IMR-90 (cell line): ENCODE measurements around the gene NTN4. TPM values are rescaled to one million over a fixed set of nuclear protein-coding genes. Genes with fewer than 3 reads are reported as not detected.

ENCODE experiments used
- ATAC-seq: fragments of 200-7000 bp; cut with Tn5 transposase; 2 replicates; pipeline ENCODE4 v1.9.1; 2020; ENCODE audit warnings: low read depth, mild to moderate bottlenecking, moderate library complexity
- Bru-seq: library from RNA; stranded (reverse); fragments of 400-500 nt; gene quantifications from one replicate; lab custom pipeline; 2021; lab: Mats Ljungman, UMichigan
- BruChase-seq, 2 experiments: library from RNA; stranded (reverse); fragments of 400-500 nt; gene quantifications; one replicate each; lab custom pipeline; 2021; lab: Mats Ljungman, UMichigan
- BruUV-seq: library from RNA; stranded (reverse); fragments of 400-500 nt; replicated peaks from 2 replicates; lab custom pipeline; 2021; lab: Mats Ljungman, UMichigan
- CTCF ChIA-PET: fragments of 300-600 bp; formaldehyde crosslinking; extraction: SDS; loops from one replicate; lab custom pipeline; 2021; ENCODE audit warnings: antibody characterized with exemption; lab: Yijun Ruan, JAX
- POLR2A ChIA-PET: fragments of 300-600 bp; sonication (Branson Sonifier 250); formaldehyde crosslinking; loops from one replicate; lab custom pipeline; 2022; ENCODE audit warnings: antibody characterized with exemption; ENCODE audit not compliant: unreplicated experiment; lab: Charles Lee
- DNase-seq: peaks from one replicate; pipeline ENCODE4 v3.0.0; 2013
- H2AFZ ChIP-seq: replicated peaks from 2 replicates; pipeline ENCODE3; 2013; ENCODE audit warnings: low read length, mild to moderate bottlenecking; ENCODE audit not compliant: poor library complexity
- H2AK5ac ChIP-seq: 2 replicates; pipeline ENCODE4 v1.6.1; 2013; ENCODE audit warnings: low read depth, low read length, inconsistent platforms
- H2AK9ac ChIP-seq: replicated peaks from 2 replicates; pipeline ENCODE3; 2013; ENCODE audit warnings: mild to moderate bottlenecking, low read depth, low read length, moderate library complexity; ENCODE audit not compliant: poor library complexity
- H2BK120ac ChIP-seq: 2 replicates; pipeline ENCODE4 v1.6.1; 2013; ENCODE audit warnings: low read depth, low read length, inconsistent platforms
- H2BK15ac ChIP-seq: 3 replicates; pipeline ENCODE4 v1.6.1; 2013; ENCODE audit warnings: low read depth, low read length, inconsistent platforms
- H2BK20ac ChIP-seq: 2 replicates; pipeline ENCODE4 v1.6.1; 2013; ENCODE audit warnings: low read depth, mild to moderate bottlenecking, inconsistent platforms, low read length, moderate library complexity
- H2BK5ac ChIP-seq: 2 replicates; pipeline ENCODE4 v1.6.1; 2013; ENCODE audit warnings: mild to moderate bottlenecking, low read depth, low read length, inconsistent platforms; ENCODE audit not compliant: poor library complexity, severe bottlenecking
- H3K14ac ChIP-seq: replicated peaks from 2 replicates; pipeline ENCODE4 v1.6.1; 2013; ENCODE audit warnings: low read depth, low read length, inconsistent platforms
- H3K18ac ChIP-seq: 2 replicates; pipeline ENCODE4 v1.6.1; 2013; ENCODE audit warnings: low read depth, low read length, control low read depth
- H3K23ac ChIP-seq: 2 replicates; pipeline ENCODE4 v1.6.1; 2013; ENCODE audit warnings: low read depth, low read length, inconsistent platforms
- H3K27ac ChIP-seq: 2 replicates; pipeline ENCODE4 v1.5.1; 2013; ENCODE audit warnings: mild to moderate bottlenecking, control low read depth, low read length; ENCODE audit not compliant: insufficient read depth
- H3K27me3 ChIP-seq: 2 replicates; pipeline ENCODE4 v1.6.1; 2013; ENCODE audit warnings: low read length; ENCODE audit not compliant: control insufficient read depth, insufficient read depth
- H3K36me3 ChIP-seq: 2 replicates; pipeline ENCODE4 v1.6.1; 2013; ENCODE audit warnings: low read length, mixed read lengths; ENCODE audit not compliant: control insufficient read depth, insufficient read depth
- H3K4ac ChIP-seq: 2 replicates; pipeline ENCODE4 v1.6.1; 2013; ENCODE audit warnings: low read depth, low read length, inconsistent platforms
- H3K4me1 ChIP-seq: 2 replicates; pipeline ENCODE4 v1.6.1; 2013; ENCODE audit warnings: low read length, mixed read lengths; ENCODE audit not compliant: control insufficient read depth, insufficient read depth
- H3K4me2 ChIP-seq: 2 replicates; pipeline ENCODE4 v1.6.1; 2013; ENCODE audit warnings: low read depth, mild to moderate bottlenecking, control low read depth, low read length, moderate library complexity
- H3K4me3 ChIP-seq: 2 replicates; pipeline ENCODE4 v1.5.1; 2013; ENCODE audit warnings: low read depth, mild to moderate bottlenecking, control low read depth, low read length, moderate library complexity; ENCODE audit not compliant: insufficient read depth
- H3K56ac ChIP-seq: 2 replicates; pipeline ENCODE4 v1.6.1; 2013; ENCODE audit warnings: low read length, inconsistent platforms; ENCODE audit not compliant: insufficient read depth; ENCODE audit errors: extremely low read depth
- H3K79me1 ChIP-seq, 2 experiments: 2 replicates each; pipeline ENCODE4 v1.6.1; 2013; ENCODE audit warnings: low read length in 2 of 2, inconsistent platforms in 1 of 2, low read depth in 1 of 2
- H3K9ac ChIP-seq: 2 replicates; pipeline ENCODE4 v1.6.1; 2013; ENCODE audit warnings: low read depth, low read length, control low read depth
- H3K9me1 ChIP-seq: 2 replicates; pipeline ENCODE4 v1.6.1; 2013; ENCODE audit warnings: low read length, inconsistent platforms; ENCODE audit not compliant: insufficient read depth
- H3K9me3 ChIP-seq: 2 replicates; pipeline ENCODE4 v1.6.1; 2013; ENCODE audit warnings: low read length; ENCODE audit not compliant: control insufficient read depth, insufficient read depth
- H4K20me1 ChIP-seq: 2 replicates; pipeline ENCODE4 v1.6.1; 2013; ENCODE audit warnings: low read length, inconsistent platforms; ENCODE audit not compliant: insufficient read depth
- H4K5ac ChIP-seq: 2 replicates; pipeline ENCODE4 v1.6.1; 2013; ENCODE audit warnings: mild to moderate bottlenecking, low read depth, low read length, control low read depth
- H4K8ac ChIP-seq, 2 experiments: 2 replicates each; pipeline ENCODE4 v1.6.1; 2013; ENCODE audit warnings: low read depth in 2 of 2, low read length in 2 of 2, control low read depth in 1 of 2, inconsistent platforms in 1 of 2
- H4K91ac ChIP-seq: 2 replicates; pipeline ENCODE4 v1.6.1; 2013; ENCODE audit warnings: low read depth, low read length, inconsistent platforms; ENCODE audit not compliant: insufficient read depth
- BHLHE40 ChIP-seq: fragments of 150-350 bp; IDR thresholded peaks from 2 replicates; pipeline ENCODE4 v1.6.1; 2016; ENCODE audit warnings: mild to moderate bottlenecking, low read depth, low read length
- CHD1 ChIP-seq: IDR thresholded peaks from 2 replicates; pipeline ENCODE4 v1.6.1; 2012; ENCODE audit warnings: low read depth, low read length, improper control_type of control experiment
- ELK1 ChIP-seq: fragments of 150-350 bp; IDR thresholded peaks from 2 replicates; pipeline ENCODE4 v1.6.1; 2016; ENCODE audit warnings: low read depth, mild to moderate bottlenecking, low read length, moderate library complexity, borderline replicate concordance
- FOS ChIP-seq: fragments of 150-350 bp; IDR thresholded peaks from 2 replicates; pipeline ENCODE4 v1.6.1; 2016; ENCODE audit warnings: low read depth, low read length
- MAFK ChIP-seq: IDR thresholded peaks from 2 replicates; pipeline ENCODE4 v1.6.1; 2012; ENCODE audit warnings: low read depth, low read length, improper control_type of control experiment
- MAZ ChIP-seq: IDR thresholded peaks from 2 replicates; pipeline ENCODE4 v1.6.1; 2012; ENCODE audit warnings: low read depth, mild to moderate bottlenecking, low read length, improper control_type of control experiment, moderate library complexity, borderline replicate concordance
- MXI1 ChIP-seq: IDR thresholded peaks from 2 replicates; pipeline ENCODE4 v1.6.1; 2012; ENCODE audit warnings: low read depth, mild to moderate bottlenecking, low read length, moderate library complexity, borderline replicate concordance
- NFE2L2 ChIP-seq: fragments of 150-350 bp; IDR thresholded peaks from 2 replicates; pipeline ENCODE4 v1.6.1; 2016; ENCODE audit warnings: low read depth, mild to moderate bottlenecking, low read length
- POLR2A ChIP-seq: IDR thresholded peaks from 2 replicates; pipeline ENCODE4 v1.6.1; 2012; ENCODE audit warnings: mild to moderate bottlenecking, low read depth, low read length
- RAD21 ChIP-seq: IDR thresholded peaks from 2 replicates; pipeline ENCODE4 v1.6.1; 2012; ENCODE audit warnings: low read length, improper control_type of control experiment
- RCOR1 ChIP-seq: IDR thresholded peaks from 2 replicates; pipeline ENCODE4 v1.6.1; 2012; ENCODE audit warnings: mild to moderate bottlenecking, low read length, improper control_type of control experiment; ENCODE audit not compliant: insufficient replicate concordance
- RFX5 ChIP-seq: IDR thresholded peaks from 2 replicates; pipeline ENCODE4 v1.8.0; 2012; ENCODE audit warnings: low read depth, mild to moderate bottlenecking, low read length, moderate library complexity
- SMC3 ChIP-seq: fragments of 150-350 bp; IDR thresholded peaks from 2 replicates; pipeline ENCODE4 v1.6.1; 2016; ENCODE audit warnings: low read depth, mild to moderate bottlenecking, antibody characterized with exemption, low read length, moderate library complexity
- WGBS, 2 experiments: methylation state at CpG; one replicate each; pipeline versions ENCODE4 v1.1.5 to v1.1.7; 2013; ENCODE audit warnings: missing lambda C conversion rate in 2 of 2; ENCODE audit not compliant: insufficient read length in 1 of 2; ENCODE audit errors: extremely low coverage in 2 of 2; 5-methylcytosine and 5-hydroxymethylcytosine counted together
- dilution Hi-C: fragments of 300-500 bp; cut with HindIII; formaldehyde crosslinking; loops from one replicate; pipeline ENCODE4 v1.14.3; 2018; ENCODE audit warnings: low sequenced_read_pairs; ENCODE audit not compliant: unreplicated experiment
- in situ Hi-C: fragments of 300-500 bp; cut with MboI; formaldehyde crosslinking; loops from 3 replicates; pipeline ENCODE4 v1.14.3; 2019; ENCODE audit warnings: low sequenced_read_pairs, inconsistent platforms, mixed read lengths
- intact Hi-C: fragments of 100-400 bp; cut with micrococcal nuclease; formaldehyde crosslinking; loops from 2 replicates; pipeline ENCODE4 v1.10.0; 2022
- long read RNA-seq: library from polyadenylated mRNA; unstranded; transcript quantifications from one replicate; pipeline ENCODE4 v2.0.0, GENCODE V29; 2021; ENCODE audit not compliant: unreplicated experiment
- polyA plus RNA-seq, 3 experiments: library from polyadenylated mRNA; depleted of rRNA; stranded (reverse); fragments of >200 nt; gene quantifications; 2 replicates each; pipeline ENCODE4 v1.2.3, GENCODE V29; 2012; ENCODE audit warnings: low replicate concordance in 1 of 3
- total RNA-seq: library from RNA; depleted of rRNA; stranded (reverse); fragments of >200 nt; gene quantifications from 2 replicates; pipeline ENCODE4 v1.2.3, GENCODE V29; 2012; rRNA removed

Gene NTN4
- total RNA-seq (38.6 and 56.6 TPM in 2 replicates), polyA plus RNA-seq (2012; rRNA removed) (41.9 and 54.6 TPM in 2 replicates), Bru-seq, nascent RNA (percentile 90 among the genes with signal in this experiment), BruChase-seq, experiment 1, labeled RNA remaining after a 6-hour chase (percentile 82 among the genes with signal in this experiment), BruChase-seq, experiment 2, labeled RNA remaining after a 2-hour chase (percentile 68 among the genes with signal in this experiment)
- polyA plus RNA-seq (2012; cell fraction: cytosol; rRNA removed) = 31.5 and 63.6 TPM in 2 replicates
- polyA plus RNA-seq (2012; cell fraction: nucleus; rRNA removed; ENCODE audit: low replicate concordance) = 26.9 and 52.8 TPM in 2 replicates
- long read RNA-seq, transcript NTN4-201 (10 exons, 3,615 nt) = major isoform, 296 of 351 reads
- long read RNA-seq, partial matches to known transcripts = 36 of 351 reads
- long read RNA-seq, other reads (novel, unspliced or antisense) = 19 of 351 reads

DNA sequence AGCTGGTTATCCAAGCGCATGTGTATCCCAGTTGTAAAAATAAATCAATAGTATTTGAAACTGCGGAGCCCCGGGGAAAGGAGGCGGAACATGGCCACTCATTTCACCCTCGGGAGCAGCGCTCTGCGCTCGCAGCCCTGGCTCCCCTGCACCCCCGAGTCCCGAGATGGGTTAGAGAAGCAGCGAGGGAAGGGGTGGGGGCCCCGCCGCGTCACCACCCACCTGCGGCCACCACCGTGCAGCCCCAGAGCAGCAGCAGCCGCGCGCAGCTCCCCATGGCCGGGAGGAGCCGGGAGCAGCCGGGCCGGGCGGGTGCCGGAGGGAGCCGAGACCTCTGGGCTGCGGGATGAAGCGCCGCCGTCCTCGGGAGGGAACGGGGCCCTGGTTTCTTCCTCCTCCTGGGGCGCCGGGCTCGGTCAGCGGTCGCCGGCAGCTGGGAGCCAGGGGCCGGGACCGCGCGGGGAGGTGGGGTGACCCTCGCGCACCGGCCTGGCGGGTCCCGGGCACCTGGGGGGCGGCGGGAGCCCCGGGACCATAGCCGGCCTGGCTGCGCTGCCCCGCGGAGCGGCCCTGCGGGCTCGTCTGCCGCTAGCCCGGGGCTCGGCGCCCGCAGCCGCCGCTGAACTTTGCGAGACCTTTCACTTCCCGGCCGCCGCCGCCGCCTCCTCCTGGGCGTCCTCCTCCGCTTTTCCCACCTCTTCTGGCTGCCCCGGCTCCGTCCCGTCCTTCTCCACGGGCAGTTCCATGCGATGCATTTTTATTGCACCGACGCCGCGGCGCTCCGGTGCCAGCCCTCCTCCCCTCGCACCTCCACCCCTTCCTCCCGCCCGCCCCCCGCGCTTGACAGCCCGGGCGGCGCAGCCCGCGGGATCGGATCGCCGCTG is at the start of gene NTN4:
Gene NTN4, minus strand, starts transcription at position 732 of the 884 bp plus-strand sequence. Its CDS starts 455 bp downstream, at position 277.
- dilution Hi-C loops (no loop called here), in situ Hi-C loops (no loop called here), intact Hi-C loops (no loop called here)
- Histone ChIP-seq H2BK20ac (peak within 1 kb of the TSS; percentile 86), H3K23ac (peak within 1 kb of the TSS; percentile 94), H3K9me1 (peaks cover 10% of the 10 kb centered on the region), H2BK15ac (peak within 1 kb of the TSS; percentile 53; the same call in 2 of the 3 replicates), H3K4ac (peak within 1 kb of the TSS; percentile 92), H4K20me1 (peaks cover 5% of the 10 kb centered on the region; the same call in 1 of the 2 replicates), H2AK5ac (peak within 1 kb of the TSS; percentile 75), H3K79me1 (peaks cover 20 to 36% of the 10 kb centered on the region in 2 experiments; a peak in 3 of 4 replicates), H3K56ac (peak within 1 kb of the TSS; percentile 72; the same call in 1 of the 2 replicates), H2BK120ac (peak within 1 kb of the TSS; percentile 89), H3K9ac (peak within 1 kb of the TSS; percentile 79), H3K14ac (peak within 1 kb of the TSS; percentile 86), H3K27me3 (peaks cover 10% of the 10 kb centered on the region), H2AK9ac (peak within 1 kb of the TSS; percentile 96), H4K91ac (peak within 1 kb of the TSS; percentile 81), H3K9me3 (no peaks in the 10 kb centered on the region), H3K27ac (peak within 1 kb of the TSS; percentile 51), H2BK5ac (peak within 1 kb of the TSS; percentile 48), H3K36me3 (peaks cover 10% of the 10 kb centered on the region), H3K4me1 (peaks cover 15% of the 10 kb centered on the region), H2AFZ (peak within 1 kb of the TSS; percentile 92), H3K4me3 (peak within 1 kb of the TSS; percentile 66), H3K18ac (peak within 1 kb of the TSS; percentile 72), H4K8ac (peak within 1 kb of the TSS; percentile 67 to 81), H4K5ac (peak within 1 kb of the TSS; percentile 78), H3K4me2 (peak within 1 kb of the TSS; percentile 91)
- no TSS peak for BruUV-seq
- ATAC-seq (peak; percentile 63), DNase-seq (peak; percentile 24)
- CTCF ChIA-PET = interaction anchor here (0.8 kb wide), 1 partner anchor 189 kb away, joined by 3 read pairs; no protein-coding TSS in a partner anchor
- POLR2A ChIA-PET = no interaction called here
- WGBS, 2 experiments = 0% methylated on average over 53 of the region's 96 CpGs; no CpG with 5 or more reads in 1 of the 2 experiments
- no peak for TF ChIP-seq ELK1
- no peak for TF ChIP-seq RCOR1
- TF ChIP-seq MAFK = no peak
- no peak for TF ChIP-seq RFX5
- TF ChIP-seq NFE2L2 = no peak
- TF ChIP-seq MXI1 = no peak
- TF ChIP-seq FOS = no peak
- TF ChIP-seq POLR2A = no peak; the same call in 1 of the 2 replicates
- TF ChIP-seq RAD21 = 0 out of 2 replicates have a peak, but pooled peaks have one; percentile 1
- no peak for TF ChIP-seq CHD1
- peak; percentile 38; the same call in 1 of the 2 replicates for TF ChIP-seq MAZ
- TF ChIP-seq SMC3 = no peak
- TF ChIP-seq BHLHE40 = no peak
